GM12878 (cell line): ENCODE data around the gene IL17F. TPM values are rescaled to one million over a fixed set of nuclear protein-coding genes. Genes with fewer than 3 reads are reported as not detected.

ENCODE experiments used
- ATAC-seq: fragments of 200-7000 bp; cut with Tn5 transposase; 3 replicates; pipeline ENCODE4 v1.9.1; 2020; ENCODE audit warnings: mild to moderate bottlenecking, moderate library complexity
- BruUV-seq: library from RNA; stranded (reverse); fragments of 400-500 nt; replicated peaks from 2 replicates; lab custom pipeline; 2021; lab: Mats Ljungman, UMichigan
- CTCF ChIA-PET: fragments of 300-600 bp; sonication (Branson Sonifier 250); formaldehyde crosslinking; extraction: SDS; loops from one replicate; lab custom pipeline; 2021; ENCODE audit warnings: inconsistent platforms; lab: Yijun Ruan, JAX
- POLR2A ChIA-PET: fragments of 350-600 bp; formaldehyde crosslinking; extraction: SDS; loops from one replicate; lab custom pipeline; 2021; ENCODE audit warnings: inconsistent platforms; lab: Charles Lee
- RAD21 ChIA-PET: fragments of 300-600 bp; sonication (Branson Sonifier 250); formaldehyde crosslinking; loops from one replicate; lab custom pipeline; 2023; ENCODE audit warnings: antibody characterized with exemption; ENCODE audit not compliant: unreplicated experiment; lab: Charles Lee
- SMC1A ChIA-PET: fragments of 300-600 bp; sonication (Branson Sonifier 250); formaldehyde crosslinking; loops from one replicate; lab custom pipeline; 2023; ENCODE audit not compliant: unreplicated experiment, uncharacterized antibody; lab: Charles Lee
- DNase-seq: peaks from one replicate; pipeline ENCODE4 v3.0.0-alpha.2; 2011; ENCODE audit warnings: low read depth, low spot score
- FAIRE-seq: peaks from 3 replicates; lab custom pipeline; 2011; peaks lifted over from hg19 to GRCh38; lab: Jason Lieb, UNC
- H2AFZ ChIP-seq: 2 replicates; pipeline ENCODE4 v1.6.0; 2011; ENCODE audit warnings: low read depth, low read length, control low read depth; ENCODE audit not compliant: control insufficient read depth
- H3K27ac ChIP-seq: 2 replicates; pipeline ENCODE4 v1.5.1; 2011; ENCODE audit warnings: control low read depth; ENCODE audit not compliant: control insufficient read depth, insufficient read depth
- H3K27me3 ChIP-seq, 2 experiments: replicated peaks in 1 of 2; 2 replicates each; pipeline versions ENCODE4 v1.6.0 to v1.6.1; 2011; ENCODE audit warnings: low read length in 1 of 2; ENCODE audit not compliant: control insufficient read depth in 2 of 2, insufficient read depth in 2 of 2
- H3K36me3 ChIP-seq, 2 experiments: 2 replicates each; pipeline ENCODE4 v1.5.1; 2011; ENCODE audit warnings: low read length in 1 of 2; ENCODE audit not compliant: control insufficient read depth in 2 of 2, insufficient read depth in 2 of 2
- H3K4me1 ChIP-seq: 2 replicates; pipeline ENCODE4 v1.6.1; 2011; ENCODE audit warnings: mild to moderate bottlenecking, low read length, moderate library complexity, mixed read lengths; ENCODE audit not compliant: control insufficient read depth, insufficient read depth
- H3K4me2 ChIP-seq: 2 replicates; pipeline ENCODE4 v1.6.0; 2011; ENCODE audit warnings: control low read depth; ENCODE audit not compliant: control insufficient read depth, insufficient read depth
- H3K4me3 ChIP-seq: fragments of 200-600 bp; sonication (generic); 2 replicates; pipeline ENCODE4 v1.5.1; 2016
- H3K79me2 ChIP-seq: 2 replicates; pipeline ENCODE4 v1.6.0; 2011; ENCODE audit warnings: low read length; ENCODE audit not compliant: control insufficient read depth, insufficient read depth
- H3K9ac ChIP-seq: 2 replicates; pipeline ENCODE4 v1.8.0; 2011; ENCODE audit warnings: low read length, control low read depth, mixed read lengths; ENCODE audit not compliant: control insufficient read depth, insufficient read depth
- H3K9me3 ChIP-seq: replicated peaks from 3 replicates; pipeline ENCODE4 v1.5.1; 2011; ENCODE audit warnings: mild to moderate bottlenecking, low read length; ENCODE audit not compliant: control insufficient read depth, insufficient read depth
- H4K20me1 ChIP-seq: 2 replicates; pipeline ENCODE4 v1.6.0; 2011; ENCODE audit not compliant: control insufficient read depth, insufficient read depth
- E4F1 ChIP-seq: fragments of 450-650 bp; IDR thresholded peaks from 2 replicates; pipeline ENCODE4 v1.6.1; 2018; ENCODE audit warnings: borderline replicate concordance, mild to moderate bottlenecking; ENCODE audit not compliant: partially characterized antibody
- HSF1 ChIP-seq: fragments of 150-350 bp; IDR thresholded peaks from 2 replicates; pipeline ENCODE4 v1.6.1; 2014; ENCODE audit warnings: mild to moderate bottlenecking, low read depth, low read length
- NRF1 ChIP-seq: conservative IDR thresholded peaks from 2 replicates; pipeline ENCODE4 v1.6.1; 2011; ENCODE audit warnings: mild to moderate bottlenecking, low read depth, low read length, improper control_type of control experiment
- RBBP5 ChIP-seq: fragments of 200-600 bp; sonication (generic); conservative IDR thresholded peaks from 2 replicates; pipeline ENCODE4 v1.6.1; 2016
- SIX5 ChIP-seq: IDR thresholded peaks from 2 replicates; pipeline ENCODE4 v1.6.1; 2011; ENCODE audit warnings: mild to moderate bottlenecking, low read depth, low read length, moderate library complexity; ENCODE audit not compliant: severe bottlenecking
- SKIL ChIP-seq: fragments of 450-650 bp; IDR thresholded peaks from 2 replicates; pipeline ENCODE4 v1.6.1; 2017; ENCODE audit warnings: mild to moderate bottlenecking, low read depth, inconsistent platforms; ENCODE audit not compliant: poor library complexity, severe bottlenecking
- WGBS: methylation state at CpG from one replicate; pipeline ENCODE4 v1.1.6; 2016; ENCODE audit warnings: low lambda C conversion rate; ENCODE audit not compliant: insufficient replicate concordance, insufficient coverage; ENCODE audit errors: missing lambda C conversion rate; 5-methylcytosine and 5-hydroxymethylcytosine counted together
- in situ Hi-C: fragments of 300-500 bp; cut with MboI; formaldehyde crosslinking; loops from 9 replicates; pipeline ENCODE4 v1.14.3; 2018; ENCODE audit warnings: mixed read lengths
- intact Hi-C: fragments of 100-400 bp; cut with micrococcal nuclease; formaldehyde crosslinking; loops from one replicate; pipeline ENCODE4 v1.14.2; 2022; ENCODE audit not compliant: unreplicated experiment
- polyA plus RNA-seq, 11 experiments: library from polyadenylated mRNA; depleted of rRNA in 4 of 11; unstranded in 6 of 11; stranded (reverse) in 5 of 11; fragments of >200 nt; fragmentation: Nextera tagmentation in 4 of 11; fragmentation: Illumina TruSeq in 1 of 11; extraction: Ambion mirVana in 4 of 11; extraction: Trizol in 1 of 11; gene quantifications; 1 replicate in 1 of 11; 2 replicates in 10 of 11; pipeline versions ENCODE4 v1.2.1 to v1.2.3, GENCODE V29; 2011 to 2016; ENCODE audit warnings: inconsistent platforms in 2 of 11, missing spikeins in 2 of 11, low read depth in 1 of 11
- total RNA-seq, 4 experiments: library from RNA; depleted of rRNA in 3 of 4; stranded (reverse); fragments of >200 nt in 3 of 4; fragmentation: Illumina TruSeq in 1 of 4; extraction: Trizol in 1 of 4; gene quantifications; 2 replicates each; pipeline versions ENCODE4 v1.2.1 to v1.2.3, GENCODE V29; 2013 to 2021
- TF ChIP-seq, protein P1 (sequence below): fragments of 450-650 bp; formaldehyde crosslinking; IDR thresholded peaks from 2 replicates; pipeline ENCODE4 v1.4.0; 2020; ENCODE audit warnings: mild to moderate bottlenecking, moderate library complexity
- TF ChIP-seq, protein P2 (sequence below): fragments of 450-650 bp; IDR thresholded peaks from 2 replicates; pipeline ENCODE4 v1.6.1; 2017; ENCODE audit warnings: mild to moderate bottlenecking, moderate library complexity

The IL17F gene
- total and polyA plus RNA-seq, 10 of the 15 experiments (the other 5 are each of a cell fraction or from before 2014, with no cell fraction given) = 0.20 TPM; not detected in 9

DNA sequence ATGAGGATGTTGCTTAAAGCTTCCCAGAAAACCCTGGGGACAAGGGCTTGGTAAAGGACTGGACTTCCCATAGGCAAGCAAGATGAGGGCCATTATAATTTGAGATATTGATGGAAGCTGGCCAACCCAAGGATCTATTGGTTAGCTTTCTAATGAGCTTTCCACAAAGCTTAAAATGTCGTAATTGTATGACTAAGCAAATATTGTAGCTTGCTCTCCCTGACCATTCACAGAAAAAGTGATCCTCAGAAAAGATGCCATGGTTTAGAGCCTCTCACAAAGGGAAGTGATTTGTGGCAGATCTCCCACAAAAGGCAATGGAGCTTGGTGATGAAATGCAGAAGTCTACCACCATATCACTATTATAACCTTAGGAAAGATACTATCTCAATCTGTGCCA, 13.6 kb downstream of the IL17F start:
- intact Hi-C loops = loop anchor here (5.0 kb wide), 1 partner anchor 143 kb away; the partner anchor contains the start of gene PKHD1
- DNase-seq = no peak
- Histone ChIP-seq H3K36me3 (no peaks in the 10 kb centered on the region), H3K27me3 (no peaks in the 10 kb centered on the region; a peak in 1 of 4 replicates), H2AFZ (no peak overlapping the region), H3K79me2 (no peaks in the 10 kb centered on the region), H3K4me3 (no peak overlapping the region), H3K27ac (no peak overlapping the region), H4K20me1 (no peaks in the 10 kb centered on the region), H3K9me3 (no peaks in the 10 kb centered on the region; the same call in 2 of the 3 replicates), H3K9ac (no peak overlapping the region), H3K4me1 (peaks cover 33% of the 10 kb centered on the region), H3K4me2 (no peak overlapping the region)
- BruUV-seq = no TSS peak
- in situ Hi-C loops = loop anchor here (5.0 to 10.0 kb wide), 2 partner anchors 68 to 376 kb away; no protein-coding TSS in a partner anchor
- ChIA-PET RAD21 (interaction anchor here (0.8 to 1.2 kb wide), 4 partner anchors 9 to 185 kb away, joined by 3 to 5 read pairs (median 3); no protein-coding TSS in a partner anchor), POLR2A (no interaction called here), CTCF (interaction anchor here (0.9 to 5.9 kb wide), 12 partner anchors 14 to 366 kb away, joined by 3 to 91 read pairs (median 4); no protein-coding TSS in a partner anchor), SMC1A (interaction anchor here (0.8 to 5.6 kb wide), 12 partner anchors 12 to 380 kb away, joined by 3 to 45 read pairs (median 3); partner anchors contain the start of gene IL17F)
- no peak for FAIRE-seq
- no peak for ATAC-seq
- WGBS = 65% methylated on average over 1 of the region's 1 CpG
- no peak for TF ChIP-seq SIX5
- no peak for TF ChIP-seq NRF1
- TF ChIP-seq, protein P1, sequence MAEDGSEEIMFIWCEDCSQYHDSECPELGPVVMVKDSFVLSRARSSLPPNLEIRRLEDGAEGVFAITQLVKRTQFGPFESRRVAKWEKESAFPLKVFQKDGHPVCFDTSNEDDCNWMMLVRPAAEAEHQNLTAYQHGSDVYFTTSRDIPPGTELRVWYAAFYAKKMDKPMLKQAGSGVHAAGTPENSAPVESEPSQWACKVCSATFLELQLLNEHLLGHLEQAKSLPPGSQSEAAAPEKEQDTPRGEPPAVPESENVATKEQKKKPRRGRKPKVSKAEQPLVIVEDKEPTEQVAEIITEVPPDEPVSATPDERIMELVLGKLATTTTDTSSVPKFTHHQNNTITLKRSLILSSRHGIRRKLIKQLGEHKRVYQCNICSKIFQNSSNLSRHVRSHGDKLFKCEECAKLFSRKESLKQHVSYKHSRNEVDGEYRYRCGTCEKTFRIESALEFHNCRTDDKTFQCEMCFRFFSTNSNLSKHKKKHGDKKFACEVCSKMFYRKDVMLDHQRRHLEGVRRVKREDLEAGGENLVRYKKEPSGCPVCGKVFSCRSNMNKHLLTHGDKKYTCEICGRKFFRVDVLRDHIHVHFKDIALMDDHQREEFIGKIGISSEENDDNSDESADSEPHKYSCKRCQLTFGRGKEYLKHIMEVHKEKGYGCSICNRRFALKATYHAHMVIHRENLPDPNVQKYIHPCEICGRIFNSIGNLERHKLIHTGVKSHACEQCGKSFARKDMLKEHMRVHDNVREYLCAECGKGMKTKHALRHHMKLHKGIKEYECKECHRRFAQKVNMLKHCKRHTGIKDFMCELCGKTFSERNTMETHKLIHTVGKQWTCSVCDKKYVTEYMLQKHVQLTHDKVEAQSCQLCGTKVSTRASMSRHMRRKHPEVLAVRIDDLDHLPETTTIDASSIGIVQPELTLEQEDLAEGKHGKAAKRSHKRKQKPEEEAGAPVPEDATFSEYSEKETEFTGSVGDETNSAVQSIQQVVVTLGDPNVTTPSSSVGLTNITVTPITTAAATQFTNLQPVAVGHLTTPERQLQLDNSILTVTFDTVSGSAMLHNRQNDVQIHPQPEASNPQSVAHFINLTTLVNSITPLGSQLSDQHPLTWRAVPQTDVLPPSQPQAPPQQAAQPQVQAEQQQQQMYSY (CRISPR knock-in tag) = no peak
- TF ChIP-seq E4F1 = no peak
- TF ChIP-seq, protein P2, sequence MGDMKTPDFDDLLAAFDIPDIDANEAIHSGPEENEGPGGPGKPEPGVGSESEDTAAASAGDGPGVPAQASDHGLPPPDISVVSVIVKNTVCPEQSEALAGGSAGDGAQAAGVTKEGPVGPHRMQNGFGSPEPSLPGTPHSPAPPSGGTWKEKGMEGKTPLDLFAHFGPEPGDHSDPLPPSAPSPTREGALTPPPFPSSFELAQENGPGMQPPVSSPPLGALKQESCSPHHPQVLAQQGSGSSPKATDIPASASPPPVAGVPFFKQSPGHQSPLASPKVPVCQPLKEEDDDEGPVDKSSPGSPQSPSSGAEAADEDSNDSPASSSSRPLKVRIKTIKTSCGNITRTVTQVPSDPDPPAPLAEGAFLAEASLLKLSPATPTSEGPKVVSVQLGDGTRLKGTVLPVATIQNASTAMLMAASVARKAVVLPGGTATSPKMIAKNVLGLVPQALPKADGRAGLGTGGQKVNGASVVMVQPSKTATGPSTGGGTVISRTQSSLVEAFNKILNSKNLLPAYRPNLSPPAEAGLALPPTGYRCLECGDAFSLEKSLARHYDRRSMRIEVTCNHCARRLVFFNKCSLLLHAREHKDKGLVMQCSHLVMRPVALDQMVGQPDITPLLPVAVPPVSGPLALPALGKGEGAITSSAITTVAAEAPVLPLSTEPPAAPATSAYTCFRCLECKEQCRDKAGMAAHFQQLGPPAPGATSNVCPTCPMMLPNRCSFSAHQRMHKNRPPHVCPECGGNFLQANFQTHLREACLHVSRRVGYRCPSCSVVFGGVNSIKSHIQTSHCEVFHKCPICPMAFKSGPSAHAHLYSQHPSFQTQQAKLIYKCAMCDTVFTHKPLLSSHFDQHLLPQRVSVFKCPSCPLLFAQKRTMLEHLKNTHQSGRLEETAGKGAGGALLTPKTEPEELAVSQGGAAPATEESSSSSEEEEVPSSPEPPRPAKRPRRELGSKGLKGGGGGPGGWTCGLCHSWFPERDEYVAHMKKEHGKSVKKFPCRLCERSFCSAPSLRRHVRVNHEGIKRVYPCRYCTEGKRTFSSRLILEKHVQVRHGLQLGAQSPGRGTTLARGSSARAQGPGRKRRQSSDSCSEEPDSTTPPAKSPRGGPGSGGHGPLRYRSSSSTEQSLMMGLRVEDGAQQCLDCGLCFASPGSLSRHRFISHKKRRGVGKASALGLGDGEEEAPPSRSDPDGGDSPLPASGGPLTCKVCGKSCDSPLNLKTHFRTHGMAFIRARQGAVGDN = no peak
- TF ChIP-seq HSF1 = no peak
- TF ChIP-seq RBBP5 = no peak
- TF ChIP-seq SKIL = no peak
